ENCODE measurements around the gene IP6K1. TPM values are rescaled to one million over a fixed set of nuclear protein-coding genes. Genes with fewer than 3 reads are reported as not detected.
"Not testable (repeated sequence)": the region's sequence is repeated elsewhere in the genome, so short reads cannot be mapped to it uniquely, and the experiment has no call there.

IP6K1 gene
- total RNA-seq, 1 experiment from 2014 or later = 30.6 TPM

GRCh38 chr3:49826016-49826415 is 39.7 kb upstream of the IP6K1 start (continued):
- TF ChIP-seq REST (IDR thresholded peaks at IDR 0.05; ENCODE audit: low read depth) (no peak), TCF7L2 (IDR thresholded peaks at IDR 0.05; ENCODE audit: borderline replicate concordance, extremely low read depth, insufficient read depth, insufficient read length) (no peak), CBX3 (IDR thresholded peaks at IDR 0.05; ENCODE audit: low read depth) (no peak), ZBTB33 (IDR thresholded peaks at IDR 0.05; ENCODE audit: extremely low read depth, insufficient replicate concordance, low read length) (no peak)

GRCh38 chr3:49823131-49823530 is 36.8 kb upstream of the IP6K1 start:
- ATAC-seq; DNase-seq (ENCODE audit: low read depth, low spot score); H3K9me2 ChIP-seq (ENCODE audit: insufficient read depth); H3K27me3 ChIP-seq (ENCODE audit: insufficient read depth, low read length); H3K9ac ChIP-seq (ENCODE audit: low read length); H2AFZ ChIP-seq (ENCODE audit: low read depth, low read length, poor library complexity, severe bottlenecking); H3K4me1 ChIP-seq (ENCODE audit: control insufficient read depth in 1 of 2, insufficient read depth in 2 of 2, low read length in 2 of 2); POLR2A ChIA-PET; BruUV-seq (replicated peaks); H3K79me2 ChIP-seq (ENCODE audit: insufficient read depth, low read length); H3K36me3 ChIP-seq (ENCODE audit: control insufficient read depth in 1 of 2, insufficient read depth in 2 of 2, low read length in 2 of 2); H3K9me3 ChIP-seq (ENCODE audit: control insufficient read depth in 1 of 2, insufficient read depth in 1 of 2, low read depth in 1 of 2, low read length in 2 of 2); intact Hi-C loops (cut with micrococcal nuclease); H3K27ac ChIP-seq (ENCODE audit: low read depth, low read length); H3K4me2 ChIP-seq (ENCODE audit: low read length); H4K20me1 ChIP-seq (ENCODE audit: insufficient read depth); RAD21 ChIA-PET (ENCODE audit: low non-redundant PET in 1 of 2, low total read pairs in 2 of 2, uncharacterized antibody in 2 of 2, unreplicated experiment in 2 of 2); H3K4me3 ChIP-seq (replicated peaks in 1 of 2; ENCODE audit: low read depth in 1 of 2, low read length in 2 of 2): not testable (repeated sequence)
- CTCF ChIA-PET = interaction anchor here (0.9 kb wide), 1 partner anchor 20 kb away, joined by 3 read pairs; no protein-coding TSS in a partner anchor
